GF-D8 (cell line): ENCODE measurements around the gene VAT1L.

Experiments used
- DNase-seq: peaks from one replicate; lab custom pipeline; 2025; lab: John Stamatoyannopoulos, UW

The VAT1L gene

GRCh38 chr16:77782694-77783093 is 5.7 kb upstream of the VAT1L start:
- no peak for DNase-seq

GRCh38 chr16:77784441-77785372 is 3.7 kb upstream of the VAT1L start:
- no peak for DNase-seq

GRCh38 chr16:77785373-77785764 is 3.0 kb upstream of the VAT1L start:
- DNase-seq, result no peak

- DNase-seq, result no peak
These were observed 2.0 kb upstream of the VAT1L start for GRCh38 chr16:77786186-77786847.

GRCh38 chr16:77787452-77787851 is 912 bp upstream of the VAT1L start:
- DNase-seq, result no peak

GRCh38 chr16:77789085-77790008 is 983 bp downstream of the VAT1L start:
- DNase-seq, result no peak

- DNase-seq, result no peak
These were observed 1.6 kb downstream of the VAT1L start for GRCh38 chr16:77790009-77790372.

GRCh38 chr16:77790912-77791311 is 2.5 kb downstream of the VAT1L start:
- no peak for DNase-seq

- DNase-seq, result no peak
These were observed 5.1 kb downstream of the VAT1L start for GRCh38 chr16:77793417-77793816.

- no peak for DNase-seq
These were observed 6.2 kb downstream of the VAT1L start for GRCh38 chr16:77794586-77794985.

GRCh38 chr16:77801817-77802216 is 13.5 kb downstream of the VAT1L start:
- DNase-seq, result no peak

GRCh38 chr16:77805398-77805797 is 17.0 kb downstream of the VAT1L start:
- DNase-seq, result no peak

- DNase-seq, result no peak
These were observed 18.7 kb downstream of the VAT1L start for GRCh38 chr16:77807021-77807420.

- DNase-seq, result no peak
These were observed 24.6 kb downstream of the VAT1L start for GRCh38 chr16:77812856-77813500.

GRCh38 chr16:77816293-77816692 is 27.9 kb downstream of the VAT1L start:
- no peak for DNase-seq

GRCh38 chr16:77820340-77820739 is 32.0 kb downstream of the VAT1L start:
- DNase-seq, result no peak

GRCh38 chr16:77822661-77823060 is 34.3 kb downstream of the VAT1L start:
- DNase-seq, result no peak

GRCh38 chr16:77823067-77823466 is 34.7 kb downstream of the VAT1L start:
- DNase-seq, result no peak

GRCh38 chr16:77825196-77825595 is 36.8 kb downstream of the VAT1L start:
- DNase-seq, result no peak

- DNase-seq, result no peak
These were observed 38.7 kb downstream of the VAT1L start for GRCh38 chr16:77827032-77827431.

GRCh38 chr16:77833921-77834634 is 45.7 kb downstream of the VAT1L start:
- no peak for DNase-seq
